Glomerular visceral epithelial cell (primary cell): ENCODE measurements around the gene CACNA1D.
"Not testable (repeated sequence)": the region's sequence is repeated elsewhere in the genome, so short reads cannot be mapped to it uniquely, and the experiment has no call there.

Source experiments
- DNase-seq: peaks from one replicate; pipeline ENCODE4 v3.0.0-alpha.2; 2016; ENCODE audit errors: extremely low spot score

The CACNA1D gene

GRCh38 chr3:53650928-53651661 lies 156.7 kb downstream of the CACNA1D start:
- DNase-seq: no peak

GRCh38 chr3:53651927-53652326 lies 157.5 kb downstream of the CACNA1D start:
- no peak for DNase-seq

- no peak for DNase-seq
Observed at GRCh38 chr3:53657651-53658050, 163.2 kb downstream of the CACNA1D start.

GRCh38 chr3:53658613-53659193 lies 164.3 kb downstream of the CACNA1D start:
- DNase-seq: no peak

- DNase-seq: no peak
Observed at GRCh38 chr3:53659996-53660395, 165.6 kb downstream of the CACNA1D start.

- no peak for DNase-seq
Observed at GRCh38 chr3:53661480-53661879, 167.1 kb downstream of the CACNA1D start.

GRCh38 chr3:53664812-53665211 lies 170.4 kb downstream of the CACNA1D start:
- not testable (repeated sequence) for DNase-seq

GRCh38 chr3:53665608-53666425 lies 171.4 kb downstream of the CACNA1D start:
- no peak for DNase-seq

- no peak for DNase-seq
Observed at GRCh38 chr3:53668872-53669271, 174.5 kb downstream of the CACNA1D start.

- DNase-seq: no peak
Observed at GRCh38 chr3:53670721-53671120, 176.3 kb downstream of the CACNA1D start.

GRCh38 chr3:53671192-53671960 lies 177.0 kb downstream of the CACNA1D start:
- DNase-seq: no peak

- no peak for DNase-seq
Observed at GRCh38 chr3:53671961-53672299, 177.5 kb downstream of the CACNA1D start.

GRCh38 chr3:53672981-53673380 lies 178.6 kb downstream of the CACNA1D start:
- DNase-seq: no peak

- no peak for DNase-seq
Observed at GRCh38 chr3:53673722-53674350, 179.4 kb downstream of the CACNA1D start.

- no peak for DNase-seq
Observed at GRCh38 chr3:53674582-53674981, 180.2 kb downstream of the CACNA1D start.

GRCh38 chr3:53675022-53675697 lies 180.7 kb downstream of the CACNA1D start:
- DNase-seq: no peak

GRCh38 chr3:53675942-53676341 lies 181.5 kb downstream of the CACNA1D start:
- DNase-seq: no peak

GRCh38 chr3:53677413-53677812 lies 183.0 kb downstream of the CACNA1D start:
- no peak for DNase-seq

GRCh38 chr3:53680028-53680427 lies 185.6 kb downstream of the CACNA1D start:
- no peak for DNase-seq

GRCh38 chr3:53682807-53683206 lies 188.4 kb downstream of the CACNA1D start:
- no peak for DNase-seq

GRCh38 chr3:53688066-53688465 lies 193.7 kb downstream of the CACNA1D start:
- no peak for DNase-seq
